Mucosa of stomach (tissue), 1 donor: ENCODE data around the gene SLC2A4.

ENCODE experiments used
- H3K27me3 ChIP-seq: one replicate; pipeline ENCODE4 v1.7.0; 2013; ENCODE audit warnings: mild to moderate bottlenecking, low read length; ENCODE audit not compliant: control insufficient read depth, insufficient read depth
- H3K36me3 ChIP-seq: one replicate; pipeline ENCODE4 v1.7.0; 2013; ENCODE audit warnings: low read length; ENCODE audit not compliant: control insufficient read depth, insufficient read depth
- H3K4me1 ChIP-seq: one replicate; pipeline ENCODE4 v1.7.0; 2013; ENCODE audit warnings: mild to moderate bottlenecking, low read length; ENCODE audit not compliant: control insufficient read depth, insufficient read depth
- H3K4me3 ChIP-seq: one replicate; pipeline ENCODE4 v1.7.0; 2013; ENCODE audit warnings: low read length
- H3K9ac ChIP-seq: one replicate; pipeline ENCODE4 v1.7.0; 2013; ENCODE audit warnings: mild to moderate bottlenecking, low read length, moderate library complexity
- H3K9me3 ChIP-seq: one replicate; pipeline ENCODE4 v1.7.0; 2013; ENCODE audit warnings: mild to moderate bottlenecking, low read length, moderate library complexity; ENCODE audit not compliant: control insufficient read depth
- donor health status: Pancreatic carcinoma.

Gene SLC2A4

GRCh38 chr17:7262192-7262934 is 19.2 kb upstream of the SLC2A4 start, which contains the start of gene CLDN7:
CLDN7 (minus strand) TSS chr17:7262478; CDS start chr17:7262043, 435 bp downstream.
- Histone ChIP-seq H3K4me1 (peaks cover 45% of the 10 kb centered on the region), H3K36me3 (no peaks in the 10 kb centered on the region), H3K4me3 (peak within 1 kb of the TSS; percentile 50), H3K27me3 (peaks cover 42% of the 10 kb centered on the region), H3K9me3 (no peaks in the 10 kb centered on the region), H3K9ac (peak within 1 kb of the TSS; percentile 77)

DNA sequence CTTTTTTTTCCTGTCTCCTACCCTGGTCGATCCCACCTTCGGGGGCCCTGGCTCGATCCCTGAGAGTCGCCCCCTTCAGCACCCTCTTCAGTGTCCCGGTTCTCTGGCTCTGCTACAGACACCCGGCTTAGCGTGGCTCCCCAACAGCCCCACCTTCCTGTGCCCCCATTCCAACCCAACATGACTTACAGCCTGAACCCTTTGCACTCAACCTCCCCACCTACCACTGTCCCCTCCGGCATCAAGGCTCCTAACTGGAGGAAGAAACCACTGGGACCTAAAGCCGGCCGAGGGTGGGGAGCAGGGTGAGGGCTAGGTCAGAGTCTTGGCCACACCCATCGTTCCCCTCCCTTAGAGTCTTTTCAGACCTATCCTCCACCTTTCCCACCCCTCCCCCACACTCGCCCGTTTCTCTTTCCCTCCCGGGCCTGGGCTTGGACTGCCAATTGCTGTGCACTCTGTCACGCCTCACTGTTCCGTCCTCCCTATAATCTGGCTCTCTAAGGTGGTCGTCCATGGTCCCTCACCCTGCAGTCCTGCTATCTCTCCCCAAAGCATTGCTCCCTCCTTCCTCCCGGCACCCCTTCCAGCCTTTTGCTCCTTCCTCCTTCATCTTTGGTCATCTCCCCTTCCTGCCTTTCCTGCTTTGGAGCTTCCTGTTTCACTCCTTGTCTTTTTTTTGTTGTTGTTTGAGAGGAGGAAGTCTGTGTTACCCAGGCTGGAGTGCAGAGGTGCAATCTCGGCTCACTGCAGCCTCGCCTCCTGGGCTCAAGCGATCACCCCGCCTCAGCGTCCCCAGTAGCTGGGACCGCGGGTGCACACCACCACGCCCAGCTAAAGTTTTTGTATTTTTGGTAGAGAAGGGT is 18.4 kb upstream of the SLC2A4 start:
- Histone ChIP-seq H3K4me3 (peak overlapping the region; percentile 50), H3K9ac (peak overlapping the region; percentile 77), H3K4me1 (peaks cover 45% of the 10 kb centered on the region), H3K36me3 (no peaks in the 10 kb centered on the region), H3K9me3 (no peaks in the 10 kb centered on the region), H3K27me3 (peaks cover 42% of the 10 kb centered on the region)

DNA sequence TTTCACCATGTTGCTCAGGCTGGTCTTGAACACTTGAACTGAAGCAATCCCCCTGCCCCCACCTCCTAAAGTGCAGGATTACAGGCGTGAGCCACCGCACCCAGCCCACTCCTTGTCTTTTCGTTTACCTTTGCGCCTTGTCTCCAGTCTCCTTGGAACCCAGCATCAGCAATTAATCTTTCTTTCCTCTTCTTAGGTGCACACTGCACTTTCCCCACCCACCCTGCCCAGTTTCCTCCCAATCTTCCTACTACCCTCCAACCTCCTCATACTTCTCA is 17.8 kb upstream of the SLC2A4 start:
- H3K27me3 ChIP-seq: peaks cover 42% of the 10 kb centered on the region
- no peak overlapping the region for H3K9ac ChIP-seq
- H3K4me1 ChIP-seq: peaks cover 42% of the 10 kb centered on the region
- H3K9me3 ChIP-seq: no peaks in the 10 kb centered on the region
- H3K36me3 ChIP-seq: no peaks in the 10 kb centered on the region
- no peak overlapping the region for H3K4me3 ChIP-seq

- Histone ChIP-seq H3K36me3 (no peaks in the 10 kb centered on the region), H3K4me3 (no peak overlapping the region), H3K9ac (no peak overlapping the region), H3K9me3 (no peaks in the 10 kb centered on the region), H3K4me1 (peaks cover 19% of the 10 kb centered on the region), H3K27me3 (peaks cover 33% of the 10 kb centered on the region)
Measured at GRCh38 chr17:7266784-7267183, 14.7 kb upstream of the SLC2A4 start.

- H3K4me3 ChIP-seq: no peak overlapping the region
- H3K27me3 ChIP-seq: peaks cover 41% of the 10 kb centered on the region
- H3K36me3 ChIP-seq: no peaks in the 10 kb centered on the region
- H3K4me1 ChIP-seq: peaks cover 21% of the 10 kb centered on the region
- no peaks in the 10 kb centered on the region for H3K9me3 ChIP-seq
- no peak overlapping the region for H3K9ac ChIP-seq
Measured at GRCh38 chr17:7279448-7279847, 2.1 kb upstream of the SLC2A4 start.

- H3K36me3 ChIP-seq: no peaks in the 10 kb centered on the region
- peak overlapping the region; percentile 40 for H3K9ac ChIP-seq
- H3K9me3 ChIP-seq: no peaks in the 10 kb centered on the region
- peak overlapping the region; percentile 41 for H3K4me3 ChIP-seq
- H3K27me3 ChIP-seq: peaks cover 43% of the 10 kb centered on the region
- H3K4me1 ChIP-seq: peaks cover 21% of the 10 kb centered on the region
Measured at GRCh38 chr17:7280519-7281073, 922 bp upstream of the SLC2A4 start.

GRCh38 chr17:7281953-7282751 is 634 bp downstream of the SLC2A4 start:
- no peak overlapping the region for H3K9ac ChIP-seq
- no peaks in the 10 kb centered on the region for H3K9me3 ChIP-seq
- H3K36me3 ChIP-seq: no peaks in the 10 kb centered on the region
- peaks cover 21% of the 10 kb centered on the region for H3K4me1 ChIP-seq
- H3K4me3 ChIP-seq: no peak overlapping the region
- H3K27me3 ChIP-seq: peaks cover 43% of the 10 kb centered on the region

- Histone ChIP-seq H3K9me3 (no peaks in the 10 kb centered on the region), H3K27me3 (peaks cover 43% of the 10 kb centered on the region), H3K36me3 (no peaks in the 10 kb centered on the region), H3K4me1 (peaks cover 21% of the 10 kb centered on the region), H3K9ac (no peak overlapping the region), H3K4me3 (no peak overlapping the region)
Measured at GRCh38 chr17:7282752-7283321, 1.3 kb downstream of the SLC2A4 start.

GRCh38 chr17:7283471-7284216 is 2.1 kb downstream of the SLC2A4 start:
- Histone ChIP-seq H3K9ac (no peak overlapping the region), H3K4me3 (no peak overlapping the region), H3K36me3 (no peaks in the 10 kb centered on the region), H3K27me3 (peaks cover 43% of the 10 kb centered on the region), H3K4me1 (peaks cover 21% of the 10 kb centered on the region), H3K9me3 (no peaks in the 10 kb centered on the region)

GRCh38 chr17:7284911-7285310 is 3.4 kb downstream of the SLC2A4 start:
- Histone ChIP-seq H3K9ac (no peak overlapping the region), H3K36me3 (no peaks in the 10 kb centered on the region), H3K27me3 (peaks cover 43% of the 10 kb centered on the region), H3K9me3 (no peaks in the 10 kb centered on the region), H3K4me1 (peaks cover 21% of the 10 kb centered on the region), H3K4me3 (no peak overlapping the region)

- H3K27me3 ChIP-seq: peaks cover 37% of the 10 kb centered on the region
- peaks cover 16% of the 10 kb centered on the region for H3K4me1 ChIP-seq
- no peaks in the 10 kb centered on the region for H3K9me3 ChIP-seq
- H3K4me3 ChIP-seq: no peak overlapping the region
- no peak overlapping the region for H3K9ac ChIP-seq
- H3K36me3 ChIP-seq: no peaks in the 10 kb centered on the region
Measured at GRCh38 chr17:7285679-7286078, 4.2 kb downstream of the SLC2A4 start.
